DND-41 (cell line): ENCODE measurements around the gene HAPLN3.

Experiments
- EZH2 ChIP-seq: IDR thresholded peaks from 3 replicates; pipeline ENCODE4 v1.6.1; 2012; ENCODE audit warnings: borderline replicate concordance, low read depth, mild to moderate bottlenecking, moderate library complexity, low read length, inconsistent platforms; ENCODE audit not compliant: severe bottlenecking
- TF ChIP-seq, protein P1 (sequence below): IDR thresholded peaks from 2 replicates; pipeline ENCODE4 v1.5.1; 2012; ENCODE audit warnings: borderline replicate concordance, low read length, moderate library complexity, mild to moderate bottlenecking; ENCODE audit not compliant: poor library complexity, severe bottlenecking; ENCODE audit errors: extremely low read depth

DNA sequence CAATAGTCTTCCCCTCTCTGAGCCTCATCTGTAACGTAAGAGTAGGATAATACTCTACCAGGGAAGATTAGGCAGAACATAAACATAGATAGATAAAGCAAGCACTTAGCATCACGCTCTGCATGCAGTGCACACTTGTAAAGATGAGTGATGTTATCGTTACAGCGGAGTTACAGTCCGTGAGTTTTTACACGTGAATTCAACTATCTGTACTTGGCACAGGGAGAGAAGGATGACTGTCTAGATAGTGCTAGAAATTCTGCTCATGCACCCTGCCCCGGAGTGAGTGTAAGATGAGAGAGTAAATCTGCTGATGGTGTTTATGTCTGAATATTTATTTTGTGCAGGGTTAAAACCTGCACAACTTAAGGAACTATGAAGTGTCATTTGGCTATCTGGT lies 35.8 kb downstream of the HAPLN3 start:
- TF ChIP-seq, protein P1, sequence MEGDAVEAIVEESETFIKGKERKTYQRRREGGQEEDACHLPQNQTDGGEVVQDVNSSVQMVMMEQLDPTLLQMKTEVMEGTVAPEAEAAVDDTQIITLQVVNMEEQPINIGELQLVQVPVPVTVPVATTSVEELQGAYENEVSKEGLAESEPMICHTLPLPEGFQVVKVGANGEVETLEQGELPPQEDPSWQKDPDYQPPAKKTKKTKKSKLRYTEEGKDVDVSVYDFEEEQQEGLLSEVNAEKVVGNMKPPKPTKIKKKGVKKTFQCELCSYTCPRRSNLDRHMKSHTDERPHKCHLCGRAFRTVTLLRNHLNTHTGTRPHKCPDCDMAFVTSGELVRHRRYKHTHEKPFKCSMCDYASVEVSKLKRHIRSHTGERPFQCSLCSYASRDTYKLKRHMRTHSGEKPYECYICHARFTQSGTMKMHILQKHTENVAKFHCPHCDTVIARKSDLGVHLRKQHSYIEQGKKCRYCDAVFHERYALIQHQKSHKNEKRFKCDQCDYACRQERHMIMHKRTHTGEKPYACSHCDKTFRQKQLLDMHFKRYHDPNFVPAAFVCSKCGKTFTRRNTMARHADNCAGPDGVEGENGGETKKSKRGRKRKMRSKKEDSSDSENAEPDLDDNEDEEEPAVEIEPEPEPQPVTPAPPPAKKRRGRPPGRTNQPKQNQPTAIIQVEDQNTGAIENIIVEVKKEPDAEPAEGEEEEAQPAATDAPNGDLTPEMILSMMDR: no peak
- TF ChIP-seq EZH2: no peak
